ENCODE results near the gene PFKFB4.

GRCh38 chr3:48565186-48565585, 8.6 kb upstream of the PFKFB4 start:
- TF ChIP-seq ZBTB21 (tag by site-specific recombination; IDR thresholded peaks at IDR 0.05) (no peak), CTCF (tag by site-specific recombination; IDR thresholded peaks at IDR 0.05) (no peak), AEBP2 (tag by site-specific recombination; IDR thresholded peaks at IDR 0.05; ENCODE audit: borderline replicate concordance) (no peak), ZNF473 (tag by site-specific recombination; IDR thresholded peaks at IDR 0.05) (no peak), ZNF521 (tag by site-specific recombination; IDR thresholded peaks at IDR 0.05) (no peak), ZNF121 (tag by site-specific recombination; IDR thresholded peaks at IDR 0.05) (no peak), ZNF571 (tag by site-specific recombination; IDR thresholded peaks at IDR 0.05) (no peak), SCRT1 (tag by site-specific recombination; IDR thresholded peaks at IDR 0.05; ENCODE audit: borderline replicate concordance) (no peak), REPIN1 (tag by site-specific recombination; IDR thresholded peaks at IDR 0.05; ENCODE audit: low read depth) (no peak), ZNF426 (tag by site-specific recombination; IDR thresholded peaks at IDR 0.05) (no peak), BCL11B (tag by site-specific recombination; IDR thresholded peaks at IDR 0.05; ENCODE audit: low read depth) (no peak), ZBTB11 (tag by site-specific recombination; conservative IDR thresholded peaks at IDR 0.05; ENCODE audit: low read depth) (no peak), IKZF3 (tag by site-specific recombination; IDR thresholded peaks at IDR 0.05) (no peak)
